ENCODE measurements around the gene MAN1C1.

Gene MAN1C1

DNA sequence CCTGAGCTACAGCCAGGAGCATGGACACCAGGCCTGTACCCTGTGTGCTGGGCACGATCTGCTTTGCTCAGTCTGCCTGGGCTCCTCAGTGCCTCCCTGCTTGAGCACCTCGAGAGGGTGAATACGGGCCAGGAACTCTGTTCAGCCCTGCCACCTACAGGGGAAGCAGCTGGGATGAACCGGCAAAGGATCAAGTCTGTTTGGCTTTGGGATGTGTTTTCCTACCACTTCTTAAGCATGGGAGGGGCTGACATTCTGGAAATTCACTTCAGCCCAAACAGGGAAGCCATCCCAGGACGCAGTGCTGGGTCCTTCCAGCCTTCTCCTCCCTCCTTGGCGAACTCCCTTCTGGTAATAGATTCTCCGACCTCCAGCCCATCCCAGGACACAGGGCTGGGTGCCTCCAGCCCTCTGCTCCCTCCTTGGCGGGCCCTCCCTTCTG, 127.6 kb downstream of the MAN1C1 start:
- peak; percentile 45 for DNase-seq

DNA sequence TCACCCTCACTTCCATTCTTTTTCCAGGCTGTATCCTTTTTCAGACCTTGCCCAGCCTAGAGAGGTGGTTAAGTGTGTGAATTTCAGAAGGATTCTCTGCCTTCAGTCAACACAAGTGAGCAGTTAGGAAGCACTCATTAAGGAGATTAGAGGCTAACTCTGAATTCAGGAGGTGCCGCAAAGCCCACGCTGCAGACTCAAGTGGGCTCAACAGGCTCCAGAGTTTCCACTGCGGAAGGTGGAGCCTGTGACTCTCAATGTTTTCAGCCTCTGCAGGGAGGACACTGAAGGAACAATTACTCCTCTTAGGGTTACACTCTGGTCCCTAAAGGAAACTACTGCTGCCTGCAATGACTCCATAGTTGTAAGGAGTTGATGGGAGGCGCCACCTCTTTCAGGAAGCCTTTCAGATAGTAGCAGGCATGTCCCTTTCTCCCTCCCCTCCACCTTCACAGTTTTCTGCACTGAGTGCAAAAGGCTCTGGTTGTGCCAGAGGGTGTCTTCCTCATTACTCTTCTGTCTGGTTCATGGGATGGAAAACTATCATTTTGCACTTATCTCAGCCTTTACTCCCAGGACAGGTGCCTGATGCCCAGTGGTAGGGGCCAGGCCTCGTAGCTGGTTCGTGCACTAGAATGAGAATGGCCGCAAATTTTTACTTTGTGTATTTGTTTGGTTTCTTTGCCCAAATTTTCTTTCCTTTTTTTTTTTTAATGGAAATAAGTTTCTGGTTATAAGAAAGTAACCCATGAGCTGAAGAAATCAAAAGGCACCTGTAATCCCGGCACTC, 128.2 kb downstream of the MAN1C1 start:
- DNase-seq: no peak

DNA sequence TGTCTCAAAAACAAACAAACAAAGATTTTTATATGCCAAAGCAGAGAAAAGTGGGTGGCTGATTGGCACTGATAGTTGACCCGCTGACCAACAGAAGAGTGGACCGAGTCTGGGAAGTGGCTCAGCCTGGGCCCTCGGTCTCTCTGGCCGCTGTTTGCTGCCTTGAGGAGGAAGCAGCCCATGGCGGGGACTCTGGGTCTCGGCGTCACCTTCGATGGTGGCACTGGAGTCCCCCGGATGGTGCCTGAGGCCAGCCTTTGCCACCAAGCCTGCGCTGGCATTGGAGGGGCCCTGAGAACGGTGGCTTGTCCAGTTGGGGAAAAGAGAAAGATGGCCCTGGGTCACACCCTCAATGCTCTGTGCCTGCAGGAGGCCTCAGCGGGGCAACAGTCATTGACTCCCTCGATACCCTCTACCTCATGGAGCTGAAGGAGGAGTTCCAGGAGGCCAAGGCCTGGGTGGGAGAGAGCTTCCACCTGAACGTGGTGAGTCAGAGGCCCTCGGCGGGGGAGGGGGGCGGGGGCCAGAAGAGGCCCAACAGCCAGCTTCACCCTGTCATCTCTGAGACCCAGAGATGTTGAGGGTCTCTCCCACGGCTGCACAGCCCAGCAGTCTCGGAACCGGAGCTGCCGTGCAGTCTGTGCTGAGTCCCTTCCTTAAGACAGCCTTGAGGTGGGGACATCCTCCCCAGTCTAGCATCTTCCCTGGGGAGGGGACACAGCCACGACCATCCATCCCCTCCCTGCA, 129.9 kb downstream of the MAN1C1 start:
- DNase-seq: no peak

DNA sequence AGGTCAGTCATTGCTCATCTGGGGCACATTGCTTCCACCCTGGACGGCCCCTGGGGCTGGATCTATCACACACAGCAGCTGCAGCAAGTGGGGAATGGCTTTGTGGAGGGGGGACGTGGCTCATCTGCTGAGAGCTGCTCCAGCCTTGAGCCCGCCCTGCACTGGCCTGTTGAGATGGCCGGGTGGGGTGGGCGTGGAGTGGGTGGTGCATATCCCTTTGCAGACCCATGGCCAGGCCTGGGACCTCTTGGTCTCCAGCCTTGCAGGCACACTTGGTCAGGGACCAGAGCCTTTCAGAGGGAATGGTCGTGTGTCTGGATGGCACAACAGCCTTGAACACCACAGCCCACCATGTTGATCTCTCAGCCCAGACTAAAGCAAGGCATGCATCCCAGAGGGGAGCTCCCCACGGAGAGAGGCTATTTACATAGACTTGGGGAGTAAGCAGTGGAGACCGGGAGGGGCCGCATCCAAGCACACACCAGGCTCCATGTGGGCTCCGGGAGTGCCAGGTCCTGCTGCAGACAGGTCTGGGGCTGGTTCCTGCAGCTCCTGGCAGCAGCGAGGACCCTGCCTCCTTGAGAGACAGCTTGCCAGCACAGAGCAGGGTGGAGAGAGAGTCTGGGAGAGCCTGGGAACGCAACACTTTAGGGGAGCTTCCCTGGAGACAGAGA, 130.6 kb downstream of the MAN1C1 start:
- no peak for DNase-seq

DNA sequence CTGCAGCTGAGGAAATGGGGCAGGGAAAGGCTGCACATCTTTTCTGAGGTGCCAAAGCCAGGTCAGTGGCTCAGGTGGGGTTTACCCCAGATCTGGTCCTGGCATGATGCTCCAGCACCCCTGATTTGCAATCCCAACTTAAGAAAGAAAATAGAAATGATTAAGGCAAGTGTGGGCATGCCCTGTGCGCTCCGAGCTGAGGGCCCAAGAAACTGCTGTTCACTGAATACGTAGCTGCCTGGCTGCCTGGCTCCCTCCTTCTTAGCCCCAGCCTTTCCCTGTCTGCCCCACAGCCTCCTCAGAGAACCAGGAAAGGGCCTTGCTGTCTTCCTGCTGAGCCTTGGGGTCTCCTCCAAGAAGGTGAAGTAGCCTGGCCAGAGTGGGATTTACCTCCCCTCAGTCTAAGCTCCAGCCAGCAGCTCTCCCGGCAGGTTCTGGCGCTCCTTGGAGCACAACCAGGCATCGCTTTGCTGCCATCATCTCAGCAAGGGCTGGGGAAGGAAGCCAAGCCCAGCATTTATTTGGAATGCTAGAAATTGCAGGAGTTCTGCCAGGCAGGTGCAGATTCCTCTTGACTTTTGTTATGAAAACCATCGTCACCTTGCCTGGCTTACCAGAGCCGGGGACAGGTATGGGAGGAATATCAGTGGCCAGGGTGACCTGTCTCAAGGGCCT, 132.1 kb downstream of the MAN1C1 start:
- DNase-seq: no peak

DNA sequence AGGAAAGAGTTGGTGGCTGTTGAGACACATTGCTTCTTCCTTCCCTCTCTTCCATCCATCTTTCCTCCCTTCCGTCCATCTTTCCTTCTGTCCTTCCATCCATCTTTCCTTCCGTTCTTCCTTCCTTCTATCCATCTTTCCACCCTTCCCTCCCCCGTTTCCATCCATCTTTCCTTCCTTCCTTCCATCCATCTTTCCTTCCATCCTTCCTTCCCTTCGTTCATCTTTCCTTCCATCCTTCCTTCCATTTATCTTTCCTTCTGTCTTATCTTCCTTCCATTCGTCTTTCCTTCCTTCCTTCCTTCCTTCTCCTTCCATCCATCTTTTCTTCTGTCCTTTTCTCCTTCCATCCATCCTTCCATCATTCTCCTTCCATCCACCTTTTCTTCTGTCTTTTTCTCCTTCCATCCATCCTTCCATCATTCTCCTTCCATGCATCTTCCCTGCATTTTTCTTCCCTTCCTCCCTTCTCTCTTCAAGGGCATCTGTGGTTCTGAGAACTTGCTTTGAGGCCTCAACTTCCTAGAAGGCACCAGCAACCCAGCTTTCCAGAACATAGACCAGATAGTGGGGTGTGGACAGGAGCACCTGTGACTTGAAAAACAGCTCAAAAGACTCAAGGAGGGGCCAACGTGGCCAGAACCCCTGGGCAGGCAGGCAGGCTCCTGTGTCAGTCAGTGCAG, 134.5 kb downstream of the MAN1C1 start:
- no peak for DNase-seq

DNA sequence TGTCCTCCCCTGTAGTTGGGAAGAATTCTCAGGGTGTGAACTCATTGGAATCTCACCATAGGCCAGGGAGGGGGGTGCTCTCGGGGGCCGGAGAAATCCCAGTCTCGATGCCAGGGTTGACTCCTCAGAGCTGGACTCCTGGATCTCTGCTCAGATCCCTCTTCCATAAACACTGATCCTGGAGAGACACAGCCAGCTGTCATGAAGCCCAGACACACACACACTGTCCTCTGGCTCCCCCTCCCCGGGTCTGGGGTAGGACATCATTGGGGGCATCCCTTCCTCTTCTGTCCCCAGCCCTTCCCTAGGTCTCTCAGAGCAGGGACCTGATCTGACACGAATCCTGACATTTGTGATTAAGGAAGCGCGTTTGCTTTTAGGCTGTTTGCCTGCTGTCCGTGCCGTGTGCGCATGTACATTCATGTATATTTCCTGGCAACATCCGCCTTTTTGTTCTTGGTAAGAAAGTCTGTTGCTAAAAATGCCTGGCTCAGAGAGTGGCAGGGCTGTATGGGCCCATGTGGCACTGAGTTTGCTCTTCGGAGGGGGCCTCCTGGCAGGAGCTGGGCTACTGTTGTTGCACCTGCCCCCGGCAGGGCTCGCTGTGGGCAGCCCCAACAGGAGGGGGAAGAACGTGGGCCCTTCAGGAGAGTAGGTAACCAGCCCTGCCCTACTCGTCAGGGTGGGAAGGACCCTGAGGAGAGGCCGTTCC, 138.0 kb downstream of the MAN1C1 start:
- peak; percentile 28 for DNase-seq

DNA sequence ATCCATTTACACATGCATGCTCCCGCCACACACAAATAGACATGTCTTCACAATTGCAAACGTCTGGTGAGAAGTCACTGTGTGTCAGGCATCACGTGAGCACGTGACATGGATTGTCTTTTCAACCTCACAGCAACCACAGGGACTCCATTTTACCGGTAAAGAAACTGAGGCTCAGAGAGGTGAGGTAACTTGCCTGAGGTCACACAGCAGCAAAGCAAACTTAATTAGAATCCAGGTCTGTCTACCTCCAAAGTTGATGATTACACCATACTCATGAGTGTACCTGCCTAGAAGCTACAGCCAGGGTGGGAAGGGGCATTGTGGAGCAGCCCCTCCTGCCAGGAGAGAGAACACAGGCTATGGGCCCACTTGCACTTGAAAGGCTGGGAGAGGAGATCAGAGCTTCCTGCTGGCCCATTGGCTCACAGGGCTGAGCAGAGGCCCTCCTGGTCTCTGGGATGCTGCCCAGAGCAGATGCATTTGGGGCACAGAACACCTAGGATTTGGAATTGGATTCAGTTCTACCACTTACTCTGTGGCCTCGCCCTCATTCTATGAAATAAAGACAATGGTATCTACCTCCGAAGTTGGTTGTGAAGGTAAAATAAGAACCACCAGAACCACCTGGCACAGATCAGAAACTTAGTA, 139.0 kb downstream of the MAN1C1 start:
- DNase-seq: no peak

DNA sequence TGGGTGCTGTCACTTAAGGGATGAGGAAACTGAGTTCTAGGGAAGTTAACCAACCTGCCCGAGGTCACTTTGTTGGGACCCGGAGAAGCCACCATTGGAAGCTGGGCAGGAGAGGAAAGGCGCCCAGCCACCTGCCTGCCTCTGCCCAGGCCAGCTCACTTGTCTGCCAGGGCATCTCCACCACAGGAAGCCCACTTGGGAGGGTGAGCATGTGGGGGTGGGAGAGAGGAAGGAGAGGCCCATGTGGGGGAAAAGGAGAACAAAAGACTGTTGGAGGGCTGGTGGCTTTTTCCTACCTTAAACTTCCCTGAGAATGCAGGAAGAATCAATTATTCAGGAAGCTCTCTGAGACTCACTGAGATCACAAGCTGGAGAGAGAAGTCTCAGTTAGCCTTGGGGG, 139.6 kb downstream of the MAN1C1 start:
- no peak for DNase-seq

DNA sequence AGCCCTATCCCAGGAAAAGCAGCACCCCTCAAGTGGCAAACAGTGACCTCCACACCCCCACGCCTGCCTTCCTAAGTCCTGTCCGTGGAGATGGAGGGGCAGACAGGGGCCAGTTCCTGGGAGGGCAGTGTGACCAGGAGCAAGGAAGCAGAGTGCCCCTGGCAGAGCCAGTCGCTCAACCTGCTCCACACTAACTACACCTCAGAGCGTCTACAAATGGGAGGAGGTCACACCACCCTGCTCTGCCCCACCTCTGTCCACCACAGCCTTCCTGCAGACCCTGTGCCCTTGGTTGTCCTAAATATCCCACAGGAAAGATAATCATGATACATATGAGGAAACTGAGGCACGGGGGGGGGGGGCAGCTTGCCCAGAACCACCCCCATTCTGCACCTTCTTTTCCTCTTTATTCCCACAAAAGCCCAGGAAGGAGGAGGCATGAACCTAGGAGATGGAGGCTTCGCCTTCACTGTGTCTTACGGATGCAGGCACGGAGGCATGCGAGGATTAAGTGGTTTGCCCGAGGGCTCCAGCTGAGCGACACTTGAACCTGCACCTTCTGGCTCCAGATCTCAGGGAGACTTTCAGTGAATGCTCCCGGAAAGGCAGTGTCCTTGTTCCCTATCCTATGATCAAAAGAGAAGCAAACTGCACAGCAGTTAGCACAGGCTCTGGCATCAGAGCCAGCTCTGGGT, 140.7 kb downstream of the MAN1C1 start:
- DNase-seq: no peak

DNA sequence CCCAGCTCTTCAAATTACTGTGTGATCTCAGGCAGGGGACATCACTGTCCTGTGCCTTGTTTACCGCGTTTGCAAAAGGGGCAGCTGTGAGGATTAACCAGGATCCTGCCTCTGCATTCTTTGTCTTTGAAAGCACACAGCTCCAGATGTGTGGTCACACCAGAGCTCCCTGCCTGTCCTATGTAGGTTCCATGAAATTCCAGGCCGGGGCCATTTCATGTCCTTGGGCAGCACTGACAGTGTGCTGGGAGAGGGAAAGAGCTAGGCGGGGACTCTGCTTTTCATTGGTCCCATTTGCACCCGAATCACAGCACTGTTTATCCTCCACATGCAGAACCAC, 141.2 kb downstream of the MAN1C1 start:
- DNase-seq: no peak

DNA sequence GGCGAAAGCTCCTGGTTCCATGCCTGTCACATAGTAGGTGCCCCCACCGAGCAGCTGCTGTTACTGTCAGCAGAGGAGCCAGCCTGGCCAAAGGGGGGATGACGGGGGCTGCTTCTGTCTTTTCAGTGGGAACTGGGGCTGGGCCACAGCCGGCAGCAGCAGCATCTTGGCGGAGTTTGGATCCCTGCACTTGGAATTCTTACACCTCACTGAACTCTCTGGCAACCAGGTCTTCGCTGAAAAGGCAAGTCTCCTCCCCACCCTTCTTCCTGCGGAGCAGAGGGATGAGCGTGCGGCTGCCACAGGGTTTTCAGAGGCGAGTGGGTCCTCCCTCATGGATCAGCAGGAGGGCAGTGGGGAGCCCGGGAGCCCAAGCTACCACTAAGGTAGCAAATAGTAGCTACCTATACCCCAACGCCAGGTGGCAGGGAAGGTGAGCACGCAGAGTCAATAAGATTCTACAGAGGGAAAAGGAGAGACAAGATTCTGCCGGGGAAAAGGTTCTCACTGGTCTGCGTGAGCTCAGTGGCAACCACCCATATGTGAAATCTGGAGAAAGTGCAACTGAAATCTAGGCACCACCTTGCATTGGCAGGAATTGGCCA, 142.0 kb downstream of the MAN1C1 start:
- DNase-seq: peak; percentile 33

DNA sequence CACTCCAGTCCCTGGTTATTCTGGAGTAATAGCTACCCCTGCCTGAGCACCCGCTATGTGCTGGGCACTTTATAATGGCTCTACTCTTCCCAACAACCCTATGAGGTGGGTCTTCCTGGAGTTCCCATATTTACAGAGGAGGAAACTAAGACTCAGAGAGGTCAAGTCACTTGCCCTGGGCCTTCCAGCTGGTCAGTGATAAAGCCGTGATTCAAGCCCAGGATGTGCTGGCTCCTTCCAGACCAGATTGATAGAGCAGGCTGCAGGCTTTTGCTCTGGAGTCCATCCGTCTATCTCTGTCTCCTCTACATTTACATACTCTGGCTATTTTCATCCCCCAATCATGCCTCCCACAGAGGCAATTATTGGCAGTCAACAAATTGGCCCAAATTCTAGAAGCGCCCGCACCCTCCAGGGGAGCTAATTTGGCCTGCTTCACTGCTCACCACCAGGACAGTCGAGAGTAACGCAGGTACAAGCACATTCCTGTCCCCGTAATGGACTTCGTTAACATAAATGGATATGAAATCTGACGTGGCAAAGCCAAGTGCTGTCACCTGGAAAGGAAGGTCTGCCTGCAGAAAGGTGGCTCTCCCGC, 143.6 kb downstream of the MAN1C1 start:
- DNase-seq: no peak

DNA sequence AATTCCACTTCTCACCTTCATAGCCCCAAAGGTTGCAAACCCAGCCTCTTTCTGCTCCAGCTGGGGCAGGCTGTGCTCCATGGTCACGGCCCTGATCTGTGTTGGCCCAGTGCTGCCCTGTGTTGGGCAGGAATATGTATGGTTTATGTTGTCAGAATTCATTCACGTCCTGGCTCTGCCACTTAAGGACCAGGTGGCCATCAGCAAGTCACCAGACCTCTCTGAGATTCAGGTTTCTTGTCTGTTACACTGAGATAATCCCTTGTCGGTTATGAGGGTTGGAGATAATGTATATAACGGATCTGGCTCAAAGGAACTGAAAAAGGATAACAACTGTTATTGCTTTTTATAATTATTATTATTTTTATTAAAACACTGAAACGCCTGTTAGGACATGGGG, 144.3 kb downstream of the MAN1C1 start:
- no peak for DNase-seq

DNA sequence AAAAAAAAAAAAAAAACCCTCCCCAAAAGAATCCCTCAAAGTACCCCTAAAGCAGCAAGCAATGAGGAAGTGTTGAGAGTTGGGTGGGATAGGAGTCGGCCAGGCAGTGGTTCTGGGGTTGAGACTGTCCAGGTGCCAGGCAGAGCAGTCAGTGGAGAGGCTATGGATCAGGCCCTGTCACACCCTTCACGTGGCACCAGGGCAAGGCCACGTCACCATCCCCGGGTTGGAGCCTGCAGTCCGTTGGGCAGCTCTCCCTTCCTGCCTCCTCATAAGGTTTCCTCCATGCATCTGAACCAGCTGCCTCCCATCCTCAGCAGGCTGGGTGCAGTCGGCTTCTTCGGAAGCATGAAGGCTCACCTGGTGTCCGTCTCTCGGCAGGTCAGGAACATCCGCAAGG, 146.9 kb downstream of the MAN1C1 start:
- no peak for DNase-seq

DNA sequence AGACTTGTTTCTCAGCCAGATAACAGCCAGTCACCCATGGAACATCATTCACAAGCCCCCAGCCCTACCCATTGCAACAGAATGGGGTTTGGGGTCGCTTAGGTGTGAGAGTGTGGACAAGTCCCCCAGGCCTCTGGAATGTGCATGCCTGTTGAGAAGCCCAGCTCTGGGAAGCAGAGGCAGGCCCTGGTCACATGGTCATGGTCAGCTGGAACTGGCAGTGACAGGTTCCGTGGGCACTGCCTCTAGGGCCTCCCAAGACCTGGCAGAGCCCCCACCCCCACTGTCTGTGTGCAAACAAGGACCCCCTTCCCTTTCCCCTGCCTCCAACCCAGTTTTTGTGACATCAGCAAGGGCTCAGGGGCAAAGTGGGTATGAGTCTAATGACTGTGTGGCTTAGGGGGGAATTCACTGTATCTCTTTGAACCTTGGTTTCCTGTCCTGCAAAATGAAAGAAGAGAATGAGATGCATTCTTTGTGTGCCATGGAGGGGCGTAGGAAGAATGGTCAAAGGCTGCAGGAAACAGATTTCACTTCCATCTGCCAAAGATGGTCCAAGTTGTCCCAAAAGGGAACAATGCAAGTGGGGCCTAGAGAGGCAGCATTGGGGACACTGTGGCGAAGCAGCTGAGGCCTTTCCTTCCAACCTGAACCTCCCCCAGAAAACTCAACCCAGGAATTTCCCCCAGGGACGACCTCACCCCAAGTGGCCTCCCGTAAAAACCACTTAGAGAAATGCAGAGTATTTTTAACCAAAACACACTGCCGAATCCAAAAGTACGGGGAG, 148.7 kb downstream of the MAN1C1 start:
- DNase-seq: no peak

DNA sequence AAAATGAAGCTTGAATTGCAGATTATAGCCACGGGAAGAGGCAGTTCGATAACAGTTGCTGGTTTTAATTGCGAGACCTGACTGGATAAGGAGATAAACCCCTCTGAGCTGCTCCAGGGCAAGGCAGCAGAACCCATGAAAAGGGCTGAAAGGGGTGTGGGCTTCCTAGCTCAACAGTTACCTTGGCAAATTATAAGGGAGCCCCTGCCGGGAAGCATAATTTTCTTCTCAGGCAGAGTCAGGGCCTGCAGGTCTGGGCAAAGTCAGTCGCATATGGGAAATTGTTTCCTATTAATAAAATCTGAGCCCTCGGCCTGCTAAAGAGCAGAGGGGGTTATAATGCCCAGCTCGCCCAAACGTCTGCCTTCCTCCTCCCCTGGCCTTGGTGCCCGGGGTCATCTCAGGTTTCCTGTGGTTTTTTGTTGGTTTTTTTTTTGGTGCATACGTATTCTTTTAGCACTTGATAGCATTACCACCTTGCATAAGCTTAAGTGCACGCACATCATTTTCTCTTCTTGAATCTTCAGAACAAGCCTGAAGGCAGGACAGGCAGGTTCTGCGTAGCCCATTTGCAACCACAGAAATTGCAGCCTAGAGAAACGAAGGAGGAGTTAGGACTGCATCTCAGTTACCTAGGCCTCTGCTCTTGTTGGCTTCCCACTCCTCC, 149.5 kb downstream of the MAN1C1 start:
- DNase-seq: peak; percentile 55

DNA sequence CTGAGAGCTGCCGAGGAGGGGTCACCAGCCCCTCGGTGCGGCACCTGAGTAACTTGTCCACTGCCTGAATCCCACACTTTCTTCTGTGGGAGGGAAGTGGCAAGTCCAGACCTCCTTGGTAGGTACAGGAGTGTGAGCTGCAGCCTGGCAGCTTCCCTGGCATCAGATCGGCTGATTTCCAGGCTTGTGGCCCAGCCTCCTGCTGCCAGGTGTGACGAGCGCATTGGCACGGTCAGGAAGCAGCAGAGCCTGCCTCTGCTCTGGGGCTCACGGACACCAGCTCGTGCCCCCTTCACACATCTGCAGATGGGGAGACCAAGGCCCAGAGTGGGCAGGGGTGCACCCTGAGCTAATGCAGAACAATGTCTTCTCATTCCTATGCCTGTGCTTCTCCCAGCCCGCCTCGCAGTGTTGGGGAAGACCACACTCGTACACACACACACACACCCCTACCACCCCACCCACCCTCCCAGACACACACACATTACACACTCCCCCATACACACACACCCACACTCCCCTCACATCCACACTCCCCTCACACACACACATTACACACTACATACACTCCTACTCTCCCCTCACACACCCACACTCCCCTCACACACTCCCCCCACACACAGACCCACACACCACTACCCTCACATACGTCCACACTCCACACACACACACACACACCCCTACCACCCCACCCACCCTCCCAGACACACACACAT, 150.3 kb downstream of the MAN1C1 start:
- no peak for DNase-seq

All from RPMI8226 (cell line).